ENCODE data around the gene DOK7.

Gene DOK7

GRCh38 chr4:3471886-3472285 lies 8.8 kb downstream of the DOK7 start:
- no peak overlapping the region for H3K4me3 ChIP-seq (replicated peaks; ENCODE audit: low read depth, low read length)
- TF ChIP-seq CTCF (IDR thresholded peaks at IDR 0.05; ENCODE audit: low read depth, low read length, missing control alignments): no peak
- DNase-seq (ENCODE audit: extremely low read depth, low read depth): no peak

- TF ChIP-seq CTCF (IDR thresholded peaks at IDR 0.05; ENCODE audit: low read depth, low read length, missing control alignments): no peak
- H3K4me3 ChIP-seq (replicated peaks; ENCODE audit: low read depth, low read length): no peak overlapping the region
- DNase-seq (ENCODE audit: extremely low read depth, low read depth): no peak
Observed at GRCh38 chr4:3472411-3473141, 9.5 kb downstream of the DOK7 start.

- H3K4me3 ChIP-seq (replicated peaks; ENCODE audit: low read depth, low read length): no peak overlapping the region
- DNase-seq (ENCODE audit: extremely low read depth, low read depth): no peak
- no peak for TF ChIP-seq CTCF (IDR thresholded peaks at IDR 0.05; ENCODE audit: low read depth, low read length, missing control alignments)
Observed at GRCh38 chr4:3473181-3473950, 10.3 kb downstream of the DOK7 start.

GRCh38 chr4:3473996-3474765 lies 11.1 kb downstream of the DOK7 start:
- DNase-seq (ENCODE audit: extremely low read depth, low read depth): no peak
- TF ChIP-seq CTCF (IDR thresholded peaks at IDR 0.05; ENCODE audit: low read depth, low read length, missing control alignments): no peak
- H3K4me3 ChIP-seq (replicated peaks; ENCODE audit: low read depth, low read length): no peak overlapping the region

GRCh38 chr4:3475041-3475712 lies 12.1 kb downstream of the DOK7 start:
- TF ChIP-seq CTCF (IDR thresholded peaks at IDR 0.05; ENCODE audit: low read depth, low read length, missing control alignments): no peak
- no peak for DNase-seq (ENCODE audit: extremely low read depth, low read depth)
- H3K4me3 ChIP-seq (replicated peaks; ENCODE audit: low read depth, low read length): no peak overlapping the region

GRCh38 chr4:3475713-3476260 lies 12.7 kb downstream of the DOK7 start:
- TF ChIP-seq CTCF (IDR thresholded peaks at IDR 0.05; ENCODE audit: low read depth, low read length, missing control alignments): no peak
- no peak for DNase-seq (ENCODE audit: extremely low read depth, low read depth)
- no peak overlapping the region for H3K4me3 ChIP-seq (replicated peaks; ENCODE audit: low read depth, low read length)

Measured in HFF-Myc (cell line).